NCI-H1694 (cell line): ENCODE data around the gene EFHD2.

Experiments used
- DNase-seq: peaks from one replicate; lab custom pipeline; 2025; lab: John Stamatoyannopoulos, UW

EFHD2 gene

DNA sequence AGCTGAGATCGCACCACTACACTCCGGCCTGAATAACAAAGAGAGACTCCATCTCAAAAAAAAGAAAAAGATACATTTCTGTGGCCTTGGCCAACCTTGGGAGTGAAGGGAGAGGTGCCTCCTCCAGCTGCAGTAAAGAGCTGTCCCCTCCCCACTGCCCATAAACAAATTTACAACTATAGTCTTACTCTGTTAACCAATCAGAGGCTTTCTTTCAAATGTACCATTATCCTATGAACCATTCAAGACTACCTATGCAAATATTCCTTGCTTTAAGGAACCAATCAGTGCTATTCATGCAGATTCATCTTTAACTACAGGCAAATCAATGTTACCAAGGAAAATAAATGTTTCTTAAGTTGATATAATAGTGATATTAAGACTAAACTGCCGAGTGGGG, 67.2 kb downstream of the EFHD2 start:
- no peak for DNase-seq

DNA sequence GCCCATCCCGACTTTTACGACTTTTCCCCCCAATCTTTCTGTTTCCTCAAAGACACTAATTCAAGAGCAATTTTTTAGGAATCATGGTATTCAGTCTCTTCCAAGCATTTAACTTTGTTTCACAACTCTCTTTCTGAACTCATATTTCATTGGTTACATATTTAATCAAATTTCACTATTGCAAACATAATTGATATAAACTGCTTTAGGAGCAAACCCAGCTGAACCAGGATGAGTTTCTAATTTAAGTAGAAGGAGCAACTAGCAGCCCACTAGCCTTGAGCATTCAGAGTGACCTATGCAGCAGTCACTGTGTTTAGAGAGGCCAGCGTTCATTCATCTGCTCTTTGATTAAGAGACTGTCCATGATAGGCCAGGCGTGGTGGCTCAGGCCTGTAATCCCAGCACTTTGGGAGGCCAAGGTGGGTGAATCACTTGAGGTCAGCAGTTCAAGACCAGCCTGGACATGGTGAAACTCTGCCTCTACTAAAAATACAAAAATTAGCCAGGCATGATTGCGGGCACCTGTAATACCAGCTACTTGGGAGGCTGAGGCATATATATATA, 68.0 kb downstream of the EFHD2 start:
- DNase-seq = no peak
